ENCODE results near the gene CALHM6. TPM values are rescaled to one million over a fixed set of nuclear protein-coding genes. Genes with fewer than 3 reads are reported as not detected.

Gene CALHM6
- total RNA-seq, 1 experiment from 2014 or later: not detected

- ChIA-PET POLR2A (ENCODE audit: low non-redundant PET) (no interaction called here), CTCF (interaction anchor here (2.0 kb wide), 1 partner anchor 244 kb away, joined by 8 read pairs; no protein-coding TSS in a partner anchor)
- Histone ChIP-seq H3K27ac (ENCODE audit: low read depth, low read length, poor library complexity, severe bottlenecking) (no peak overlapping the region), H3K4me1 (ENCODE audit: insufficient read depth, low read length, poor library complexity, severe bottlenecking) (peaks cover 23% of the 10 kb centered on the region), H3K9me3 (ENCODE audit: low read depth, low read length, poor library complexity, severe bottlenecking) (no peaks in the 10 kb centered on the region), H3K36me3 (ENCODE audit: insufficient read depth, low read length, poor library complexity, severe bottlenecking) (no peaks in the 10 kb centered on the region), H3K27me3 (replicated peaks; ENCODE audit: insufficient read depth, low read depth, low read length, poor library complexity) (no peaks in the 10 kb centered on the region), H3K4me3 (ENCODE audit: low read depth, low read length, poor library complexity, severe bottlenecking) (no peak overlapping the region)
- no TSS peak for BruUV-seq (replicated peaks)
- intact Hi-C loops (cut with micrococcal nuclease; ENCODE audit: unreplicated experiment): loop anchor here (5.0 kb wide), 1 partner anchor 75 kb away; no protein-coding TSS in a partner anchor
- TF ChIP-seq, protein P1, sequence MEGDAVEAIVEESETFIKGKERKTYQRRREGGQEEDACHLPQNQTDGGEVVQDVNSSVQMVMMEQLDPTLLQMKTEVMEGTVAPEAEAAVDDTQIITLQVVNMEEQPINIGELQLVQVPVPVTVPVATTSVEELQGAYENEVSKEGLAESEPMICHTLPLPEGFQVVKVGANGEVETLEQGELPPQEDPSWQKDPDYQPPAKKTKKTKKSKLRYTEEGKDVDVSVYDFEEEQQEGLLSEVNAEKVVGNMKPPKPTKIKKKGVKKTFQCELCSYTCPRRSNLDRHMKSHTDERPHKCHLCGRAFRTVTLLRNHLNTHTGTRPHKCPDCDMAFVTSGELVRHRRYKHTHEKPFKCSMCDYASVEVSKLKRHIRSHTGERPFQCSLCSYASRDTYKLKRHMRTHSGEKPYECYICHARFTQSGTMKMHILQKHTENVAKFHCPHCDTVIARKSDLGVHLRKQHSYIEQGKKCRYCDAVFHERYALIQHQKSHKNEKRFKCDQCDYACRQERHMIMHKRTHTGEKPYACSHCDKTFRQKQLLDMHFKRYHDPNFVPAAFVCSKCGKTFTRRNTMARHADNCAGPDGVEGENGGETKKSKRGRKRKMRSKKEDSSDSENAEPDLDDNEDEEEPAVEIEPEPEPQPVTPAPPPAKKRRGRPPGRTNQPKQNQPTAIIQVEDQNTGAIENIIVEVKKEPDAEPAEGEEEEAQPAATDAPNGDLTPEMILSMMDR (conservative IDR thresholded peaks at IDR 0.05; ENCODE audit: low read depth, low read length): no peak
- TF ChIP-seq EZH2 (IDR thresholded peaks at IDR 0.05; ENCODE audit: borderline replicate concordance, low read depth, low read length, poor library complexity, severe bottlenecking): no peak
- peak; percentile 30 for DNase-seq (ENCODE audit: low spot score)
Observed at GRCh38 chr6:116512734-116513133, 51.6 kb downstream of the CALHM6 start.

Other genes with a start within 250 kb of the CALHM6 start
- 17.2 and 17.7 TPM in 2 replicates for gene TSPYL4, start 207.3 kb upstream of the CALHM6 start, total RNA-seq (2021)
- 39.7 and 41.1 TPM in 2 replicates for gene TSPYL1, start 181.4 kb upstream of the CALHM6 start, total RNA-seq (2021)
- gene DSE, start 90.4 kb upstream of the CALHM6 start, total RNA-seq (2021): 31.4 and 33.3 TPM in 2 replicates
- 0.26 TPM in 2 replicates for gene CALHM5, start 50.3 kb downstream of the CALHM6 start, total RNA-seq (2021)
- not detected in 2 replicates for gene TRAPPC3L, start 84.3 kb downstream of the CALHM6 start, total RNA-seq (2021)
- gene CALHM4, start 92.4 kb downstream of the CALHM6 start, total RNA-seq (2021): not detected in 2 replicates
- 47.2 and 52.3 TPM in 2 replicates for gene RWDD1, start 110.1 kb downstream of the CALHM6 start, total RNA-seq (2021)
- 0.24 and 0.26 TPM in 2 replicates for gene RSPH4A, start 155.1 kb downstream of the CALHM6 start, total RNA-seq (2021)
- gene ZUP1, start 207.4 kb downstream of the CALHM6 start, total RNA-seq (2021): 18.2 and 19.0 TPM in 2 replicates
- 17.3 and 19.4 TPM in 2 replicates for gene KPNA5, start 219.8 kb downstream of the CALHM6 start, total RNA-seq (2021)

Data from A673 (cell line).